Smooth muscle cell (in vitro differentiated cells): ENCODE results near the gene ILKAP. TPM values are rescaled to one million over a fixed set of nuclear protein-coding genes. Genes with fewer than 3 reads are reported as not detected.

Experiments
- DNase-seq: peaks from one replicate; lab custom pipeline; 2025; ENCODE audit not compliant: unreplicated experiment; lab: John Stamatoyannopoulos, UW
- H2AFZ ChIP-seq: fragments of 200-600 bp; sonication (generic); 2 replicates; pipeline ENCODE4 v1.6.0; 2016; ENCODE audit warnings: antibody characterized with exemption, low read depth, mild to moderate bottlenecking
- H3F3A ChIP-seq: fragments of 200-600 bp; sonication (generic); 2 replicates; pipeline ENCODE4 v1.6.0; 2017; ENCODE audit warnings: antibody characterized with exemption, low read depth
- H3K27ac ChIP-seq: fragments of 200-600 bp; sonication (generic); 2 replicates; pipeline ENCODE4 v1.5.1; 2016; ENCODE audit warnings: low read depth, mild to moderate bottlenecking
- H3K27me3 ChIP-seq: fragments of 200-600 bp; sonication (generic); 2 replicates; pipeline ENCODE4 v1.6.1; 2016; ENCODE audit warnings: low read depth, mild to moderate bottlenecking
- H3K36me3 ChIP-seq: fragments of 200-600 bp; sonication (generic); 2 replicates; pipeline ENCODE4 v1.5.1; 2016; ENCODE audit warnings: low read depth
- H3K4me1 ChIP-seq: fragments of 200-600 bp; sonication (generic); 2 replicates; pipeline ENCODE4 v1.5.1; 2016; ENCODE audit warnings: low read depth
- H3K4me2 ChIP-seq: fragments of 200-600 bp; sonication (generic); 2 replicates; pipeline ENCODE4 v1.6.0; 2016; ENCODE audit warnings: mild to moderate bottlenecking
- H3K4me3 ChIP-seq: fragments of 200-600 bp; sonication (generic); 2 replicates; pipeline ENCODE4 v1.5.1; 2016; ENCODE audit warnings: mild to moderate bottlenecking
- H3K79me2 ChIP-seq: fragments of 200-600 bp; sonication (generic); 2 replicates; pipeline ENCODE4 v1.6.0; 2016; ENCODE audit warnings: low read depth, mild to moderate bottlenecking
- H3K9ac ChIP-seq: fragments of 200-600 bp; sonication (generic); 2 replicates; pipeline ENCODE4 v1.6.0; 2016; ENCODE audit warnings: low read depth
- H3K9me3 ChIP-seq: fragments of 200-600 bp; sonication (generic); replicated peaks from 2 replicates; pipeline ENCODE4 v1.5.1; 2016; ENCODE audit warnings: low read depth
- H4K20me1 ChIP-seq: fragments of 200-600 bp; sonication (generic); 2 replicates; pipeline ENCODE4 v1.6.0; 2016; ENCODE audit warnings: low read depth
- WGBS: methylation state at CpG from one replicate; pipeline ENCODE4 v1.1.7; 2016; ENCODE audit warnings: low lambda C conversion rate; 5-methylcytosine and 5-hydroxymethylcytosine counted together
- polyA plus RNA-seq: library from polyadenylated mRNA; unstranded; fragments of >200 nt; fragmentation: Nextera tagmentation; extraction: Ambion mirVana; gene quantifications from 2 replicates; pipeline ENCODE4 v1.2.1, GENCODE V29; 2016
- total RNA-seq: library from RNA; depleted of rRNA; stranded (reverse); fragments of >200 nt; gene quantifications from 2 replicates; pipeline ENCODE4 v1.2.3, GENCODE V29; 2014
- TF ChIP-seq, protein P1 (sequence below): fragments of 200-600 bp; sonication (generic); IDR thresholded peaks from 2 replicates; pipeline ENCODE4 v1.5.1; 2017; ENCODE audit warnings: borderline replicate concordance, mild to moderate bottlenecking, antibody characterized with exemption; ENCODE audit not compliant: insufficient read depth, poor library complexity, severe bottlenecking

ILKAP gene
- total and polyA plus RNA-seq, 2 experiments from 2014 or later: 12.0 to 21.9 TPM

DNA sequence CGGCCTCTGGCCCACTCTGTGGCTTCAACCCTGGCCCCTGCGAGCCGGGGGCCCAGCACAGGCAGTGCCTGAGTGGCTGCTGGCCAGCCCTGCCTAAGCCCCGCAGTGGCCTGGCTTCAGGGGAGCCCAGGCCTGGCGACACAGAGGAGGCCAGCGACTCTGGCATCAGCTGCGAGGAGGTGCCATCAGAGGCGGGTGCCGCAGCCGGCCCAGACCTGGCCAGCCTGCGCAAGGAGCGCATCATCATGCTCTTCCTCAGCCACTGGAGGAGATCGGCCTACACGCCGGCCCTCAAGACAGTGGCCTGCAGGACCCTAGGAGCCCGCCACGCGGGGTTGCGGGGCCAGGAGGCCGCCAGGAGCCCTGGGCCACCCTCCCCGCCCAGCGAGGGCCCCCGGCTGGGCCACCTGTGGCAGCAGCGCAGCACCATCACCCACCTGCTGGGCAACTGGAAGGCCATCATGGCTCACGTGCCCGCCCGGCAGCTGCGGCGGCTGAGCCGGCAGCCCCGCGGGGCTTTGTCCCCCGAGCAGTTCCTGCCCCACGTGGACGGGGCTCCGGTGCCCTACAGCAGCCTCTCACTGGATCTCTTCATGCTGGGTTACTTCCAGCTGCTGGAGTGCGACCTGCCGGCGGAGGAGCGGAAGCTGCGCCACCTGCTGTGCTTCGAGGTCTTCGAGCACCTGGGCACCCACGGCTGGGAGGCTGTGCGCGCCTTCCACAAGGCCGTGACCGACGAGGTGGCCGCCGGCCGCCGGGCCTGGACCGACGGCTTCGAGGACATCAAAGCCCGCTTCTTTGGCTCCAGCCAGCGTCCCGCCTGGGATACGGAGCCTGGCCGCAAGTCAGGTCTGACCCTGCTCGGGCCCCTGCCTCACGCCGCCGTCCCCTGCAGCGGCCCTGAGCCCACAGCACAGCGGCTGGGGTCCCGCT is 72.5 kb downstream of the ILKAP start:
- Histone ChIP-seq H3K27me3 (no peaks in the 10 kb centered on the region), H3K4me2 (no peak overlapping the region), H3K9me3 (no peaks in the 10 kb centered on the region), H3K4me3 (no peak overlapping the region), H2AFZ (no peak overlapping the region), H3K79me2 (no peaks in the 10 kb centered on the region), H3K27ac (no peak overlapping the region), H3K36me3 (no peaks in the 10 kb centered on the region), H3F3A (no peaks in the 10 kb centered on the region), H4K20me1 (no peaks in the 10 kb centered on the region), H3K4me1 (no peaks in the 10 kb centered on the region), H3K9ac (no peak overlapping the region)
- no peak for DNase-seq
- TF ChIP-seq, protein P1, sequence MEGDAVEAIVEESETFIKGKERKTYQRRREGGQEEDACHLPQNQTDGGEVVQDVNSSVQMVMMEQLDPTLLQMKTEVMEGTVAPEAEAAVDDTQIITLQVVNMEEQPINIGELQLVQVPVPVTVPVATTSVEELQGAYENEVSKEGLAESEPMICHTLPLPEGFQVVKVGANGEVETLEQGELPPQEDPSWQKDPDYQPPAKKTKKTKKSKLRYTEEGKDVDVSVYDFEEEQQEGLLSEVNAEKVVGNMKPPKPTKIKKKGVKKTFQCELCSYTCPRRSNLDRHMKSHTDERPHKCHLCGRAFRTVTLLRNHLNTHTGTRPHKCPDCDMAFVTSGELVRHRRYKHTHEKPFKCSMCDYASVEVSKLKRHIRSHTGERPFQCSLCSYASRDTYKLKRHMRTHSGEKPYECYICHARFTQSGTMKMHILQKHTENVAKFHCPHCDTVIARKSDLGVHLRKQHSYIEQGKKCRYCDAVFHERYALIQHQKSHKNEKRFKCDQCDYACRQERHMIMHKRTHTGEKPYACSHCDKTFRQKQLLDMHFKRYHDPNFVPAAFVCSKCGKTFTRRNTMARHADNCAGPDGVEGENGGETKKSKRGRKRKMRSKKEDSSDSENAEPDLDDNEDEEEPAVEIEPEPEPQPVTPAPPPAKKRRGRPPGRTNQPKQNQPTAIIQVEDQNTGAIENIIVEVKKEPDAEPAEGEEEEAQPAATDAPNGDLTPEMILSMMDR: no peak
- 95% methylated on average over 54 of the region's 68 CpGs for WGBS

GRCh38 chr2:238130111-238130695 is 73.3 kb downstream of the ILKAP start:
- DNase-seq: no peak
- H3K4me1 ChIP-seq: no peaks in the 10 kb centered on the region
- no peak overlapping the region for H3K4me2 ChIP-seq
- no peaks in the 10 kb centered on the region for H3K9me3 ChIP-seq
- TF ChIP-seq, protein P1: no peak
- no peaks in the 10 kb centered on the region for H3K36me3 ChIP-seq
- no peaks in the 10 kb centered on the region for H3F3A ChIP-seq
- no peaks in the 10 kb centered on the region for H3K27me3 ChIP-seq
- H2AFZ ChIP-seq: no peak overlapping the region
- H3K4me3 ChIP-seq: no peak overlapping the region
- no peak overlapping the region for H3K9ac ChIP-seq
- 96% methylated on average over 28 of the region's 28 CpGs for WGBS
- no peak overlapping the region for H3K27ac ChIP-seq
- H4K20me1 ChIP-seq: no peaks in the 10 kb centered on the region
- no peaks in the 10 kb centered on the region for H3K79me2 ChIP-seq

DNA sequence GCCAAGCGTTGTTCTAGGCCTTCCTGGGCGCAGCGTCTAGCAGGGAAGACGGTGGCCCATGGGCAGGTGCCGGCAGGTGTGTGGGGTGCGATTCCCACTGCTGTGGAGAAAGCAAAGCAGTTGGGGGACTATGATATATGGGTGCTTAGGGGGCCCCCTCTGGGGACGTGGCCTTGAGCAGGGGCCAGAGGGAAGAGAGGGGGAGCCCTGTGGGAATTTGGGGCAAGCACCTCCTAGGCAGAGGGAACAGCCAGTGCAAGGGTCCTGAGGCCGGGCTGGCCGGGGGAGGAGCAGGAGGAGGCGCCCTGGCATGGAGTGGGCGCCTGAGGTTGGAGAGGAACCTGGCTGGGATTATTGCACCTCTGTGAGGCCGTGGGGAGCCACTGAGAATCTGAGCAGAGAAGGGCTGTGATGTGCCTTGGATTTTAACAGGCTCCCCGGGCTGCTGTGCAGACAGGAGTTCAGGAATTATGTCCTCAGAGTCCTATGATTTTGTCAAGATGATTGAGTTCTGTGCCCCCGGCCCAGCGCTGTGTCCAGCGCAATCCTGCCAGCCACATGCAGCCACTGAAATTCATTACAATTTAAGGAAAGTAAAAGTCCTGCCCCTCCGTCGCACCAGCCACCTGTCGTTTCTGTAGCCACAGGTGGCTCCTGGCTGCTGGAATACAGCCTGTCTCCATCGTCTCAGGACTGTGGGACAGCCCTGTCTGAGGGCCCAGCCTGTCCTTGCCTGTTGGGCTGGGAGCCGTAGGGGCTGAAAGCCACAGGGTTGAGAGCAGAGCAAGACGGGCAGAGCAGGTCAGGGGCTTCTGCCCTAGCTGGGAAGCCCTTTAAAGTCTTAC is 74.1 kb downstream of the ILKAP start:
- H3K27me3 ChIP-seq: no peaks in the 10 kb centered on the region
- no peak overlapping the region for H2AFZ ChIP-seq
- H3K4me1 ChIP-seq: no peaks in the 10 kb centered on the region
- no peak overlapping the region for H3K4me2 ChIP-seq
- no peaks in the 10 kb centered on the region for H4K20me1 ChIP-seq
- H3K9me3 ChIP-seq: no peaks in the 10 kb centered on the region
- H3F3A ChIP-seq: no peaks in the 10 kb centered on the region
- no peaks in the 10 kb centered on the region for H3K79me2 ChIP-seq
- TF ChIP-seq, protein P1: no peak
- WGBS: 93% methylated on average over 22 of the region's 22 CpGs
- no peak overlapping the region for H3K27ac ChIP-seq
- H3K36me3 ChIP-seq: no peaks in the 10 kb centered on the region
- no peak overlapping the region for H3K4me3 ChIP-seq
- no peak overlapping the region for H3K9ac ChIP-seq
- no peak for DNase-seq
